NCI-H1417 treated with DMSO at 0.1 percent for 48 hours (cell line): Measurements from ENCODE around the gene TMEM179B.
A peak's percentile ranks its signal among the peaks of the same experiment; 100 is the strongest.
"Not testable (repeated sequence)": the region's sequence is repeated elsewhere in the genome, so short reads cannot be mapped to it uniquely, and the experiment has no call there.

Source experiments
- DNase-seq: peaks from one replicate; lab custom pipeline; 2025; lab: John Stamatoyannopoulos, UW

The TMEM179B gene

GRCh38 chr11:62789576-62789975, 2.4 kb downstream of the TMEM179B start:
- no peak for DNase-seq

DNA sequence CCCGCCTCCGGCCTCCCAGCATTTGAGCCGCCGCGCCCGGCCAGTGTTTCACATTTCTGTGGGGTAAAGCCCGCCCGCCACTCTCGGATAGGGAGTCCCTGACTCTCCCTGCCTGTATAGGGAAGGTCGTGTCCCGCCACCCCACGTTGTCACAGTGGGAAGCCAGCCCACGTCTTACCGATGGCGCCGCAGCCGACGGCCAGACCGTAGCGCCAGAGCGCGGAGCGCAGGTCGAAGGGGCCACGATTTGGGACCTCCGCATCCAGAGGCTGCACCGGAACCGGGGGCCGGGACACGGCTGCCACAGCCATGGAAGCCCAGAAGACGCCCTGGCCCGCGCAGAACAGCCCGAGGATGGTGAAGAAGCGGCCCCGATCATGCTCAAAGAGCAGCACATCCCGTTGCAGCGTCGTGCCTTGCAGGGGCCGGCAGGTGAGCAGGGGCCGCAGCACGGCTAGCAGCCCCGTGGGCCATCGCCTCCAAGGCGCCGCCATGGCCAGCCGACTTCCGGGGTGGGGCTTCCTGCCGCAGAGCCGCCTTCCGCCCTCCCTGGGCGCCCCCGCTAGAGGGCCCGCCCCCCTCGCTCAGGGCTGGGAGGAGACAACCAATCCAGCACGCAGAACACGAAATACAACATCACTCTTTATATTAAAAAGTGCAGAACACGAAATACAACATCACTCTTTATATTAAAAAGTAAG, 4.4 kb downstream of the TMEM179B start, which contains the start of gene TMEM223:
TSS of gene TMEM223 (minus strand) at position 506 of the 701 bp plus-strand sequence. CDS start at position 494, 12 bp downstream.
- DNase-seq = peak; percentile 17

DNA sequence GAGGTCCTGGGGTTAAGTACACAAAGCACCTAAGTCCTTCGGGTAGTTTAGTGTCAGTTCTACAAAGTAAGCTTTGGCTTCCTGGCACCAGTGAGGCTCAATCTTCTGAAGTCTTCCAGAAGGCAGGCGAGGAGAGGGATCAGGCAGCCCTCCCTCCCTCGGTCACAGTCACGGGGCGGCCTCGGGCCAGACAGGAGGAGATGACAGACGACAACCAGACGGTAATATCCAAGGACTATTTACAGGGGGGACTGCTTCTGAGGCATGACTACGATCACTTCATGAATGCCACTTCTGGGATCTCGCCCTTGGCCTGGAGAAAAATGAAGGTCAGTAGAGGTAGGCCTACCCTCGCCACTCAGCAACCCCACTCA, 5.0 kb downstream of the TMEM179B start:
- DNase-seq = no peak

- DNase-seq = no peak
These were observed 7.1 kb downstream of the TMEM179B start for GRCh38 chr11:62794201-62794775.

GRCh38 chr11:62796281-62796680, 9.1 kb downstream of the TMEM179B start:
- no peak for DNase-seq

DNA sequence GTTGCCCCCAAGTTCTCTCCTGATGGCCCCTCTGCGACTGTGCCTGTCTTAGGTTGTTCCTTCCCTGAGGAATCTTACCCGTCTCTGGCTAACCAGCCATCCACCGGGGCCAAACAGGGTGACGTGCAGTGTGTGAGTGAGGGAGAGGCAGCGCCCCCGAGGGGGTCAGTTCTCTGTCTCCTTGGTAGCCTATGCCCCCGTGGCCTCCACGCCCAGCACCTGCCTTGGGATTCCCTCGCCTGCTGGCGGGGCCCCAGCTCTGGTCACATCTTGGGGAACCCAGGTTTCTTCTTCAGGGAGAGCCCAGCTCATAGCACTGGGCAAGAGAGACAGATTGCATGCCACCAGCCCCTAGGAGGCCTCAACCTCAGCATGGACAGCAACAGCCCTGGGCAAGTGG, 12.3 kb downstream of the TMEM179B start:
- DNase-seq = no peak

DNA sequence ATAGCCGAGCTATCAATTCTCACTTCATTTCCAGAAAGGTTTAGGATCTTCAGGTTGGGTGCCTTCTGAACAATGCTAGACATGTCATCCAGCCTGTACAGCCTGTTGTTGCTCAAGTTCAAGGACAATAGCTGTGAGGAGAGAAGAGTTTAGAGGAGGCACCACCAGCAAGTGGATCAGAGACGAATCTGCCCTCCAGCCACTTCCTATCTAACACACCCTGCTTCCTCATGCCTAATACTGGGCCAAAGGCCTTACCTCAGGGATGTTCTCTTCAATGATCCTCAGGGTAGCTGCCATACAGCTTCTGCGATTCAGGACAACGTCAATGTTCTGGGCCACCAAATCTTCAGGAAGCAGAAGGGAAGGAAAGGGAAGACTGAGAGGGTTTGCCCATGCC, 13.9 kb downstream of the TMEM179B start:
- DNase-seq = no peak

GRCh38 chr11:62804310-62805075, 17.3 kb downstream of the TMEM179B start:
- no peak for DNase-seq

DNA sequence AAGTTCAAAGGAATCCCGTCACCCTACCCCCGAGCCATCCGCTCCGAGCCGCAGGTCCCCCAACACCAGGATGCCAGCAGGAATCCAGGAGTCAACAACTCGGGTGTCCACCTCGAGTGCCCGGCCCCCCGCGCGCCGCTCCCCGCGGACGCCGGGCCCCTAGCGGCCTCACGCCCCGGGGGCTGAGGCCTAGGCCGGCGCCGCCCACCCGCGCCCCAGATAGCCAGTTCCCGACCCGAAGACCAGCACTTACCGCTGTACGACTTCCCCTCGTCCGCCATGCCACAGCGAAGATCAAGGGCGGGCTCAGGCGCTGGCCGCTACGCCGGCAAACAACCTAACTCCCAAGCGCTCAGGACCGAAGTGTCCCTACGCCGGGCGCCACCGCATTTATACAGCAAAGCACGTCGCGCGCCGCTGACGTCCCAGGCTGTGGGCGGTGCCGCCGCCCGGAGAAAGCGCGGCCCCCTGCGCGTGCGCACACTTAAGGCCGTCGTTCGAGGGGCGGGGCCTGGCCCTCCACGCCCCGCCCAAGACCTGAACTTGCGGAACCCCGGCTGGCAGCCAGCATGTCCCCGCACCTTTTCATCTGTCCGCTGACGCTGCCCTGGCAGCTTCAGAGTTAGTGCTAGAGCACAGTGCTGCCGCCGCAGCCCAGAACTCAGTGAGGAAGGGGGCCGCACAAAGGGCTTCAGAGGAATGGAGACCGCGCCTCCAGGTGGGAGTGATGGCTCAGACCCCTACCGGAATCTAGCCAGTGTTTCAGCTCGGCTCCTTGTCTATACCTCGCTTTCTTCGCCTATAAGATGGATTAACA, 18.1 kb downstream of the TMEM179B start, which contains the start of gene NXF1:
TSS of gene NXF1 (minus strand) at position 365 of the 817 bp plus-strand sequence. CDS start at position 281, 84 bp downstream.
- DNase-seq = peak; percentile 83

GRCh38 chr11:62805961-62806441, 18.8 kb downstream of the TMEM179B start:
- DNase-seq = no peak

DNA sequence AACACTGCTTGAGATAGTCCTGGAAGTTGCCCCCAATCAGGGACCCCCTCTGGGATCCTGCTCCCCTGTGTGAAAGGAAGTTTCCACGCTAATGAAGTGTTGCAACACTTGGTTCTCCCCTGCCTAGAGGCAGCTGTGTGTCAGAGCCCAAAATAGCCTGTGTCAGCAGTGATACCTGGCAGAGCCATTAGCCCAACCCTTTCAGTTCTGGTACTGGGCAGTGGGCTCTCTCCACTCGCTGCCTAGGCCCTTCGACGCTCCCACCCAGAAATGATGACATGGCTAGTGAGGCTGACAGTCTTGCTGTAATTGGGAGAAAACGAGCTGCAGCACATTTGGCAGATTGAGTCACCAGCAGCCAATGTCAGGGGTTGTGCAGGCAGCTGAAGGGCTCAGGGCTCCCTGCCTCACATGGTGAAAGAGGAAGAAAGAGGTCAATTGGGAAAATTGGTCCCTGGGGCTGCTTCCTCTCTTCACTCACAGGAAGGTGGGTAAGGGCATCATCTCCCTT, 19.5 kb downstream of the TMEM179B start:
- no peak for DNase-seq

GRCh38 chr11:62810748-62811147, 23.5 kb downstream of the TMEM179B start:
- DNase-seq = no peak

DNA sequence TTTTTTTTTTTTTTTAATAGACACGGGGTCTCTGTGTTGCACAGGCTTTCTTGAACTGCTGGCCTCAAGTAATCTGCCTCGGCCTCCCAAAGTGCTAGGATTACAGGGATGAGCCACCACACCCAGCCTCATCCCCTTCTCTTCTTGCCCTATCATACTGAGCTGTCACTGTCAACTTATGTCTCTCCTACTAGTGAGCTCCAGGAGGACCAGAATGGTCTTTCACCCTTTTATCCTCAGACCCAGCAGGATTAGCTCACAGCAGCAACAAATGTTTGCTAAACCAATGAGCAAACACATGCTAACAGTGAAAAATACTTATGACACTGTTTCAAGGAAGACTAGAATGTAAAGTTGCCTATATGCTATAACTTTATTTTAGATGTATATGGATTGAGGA, 24.5 kb downstream of the TMEM179B start:
- DNase-seq = no peak

DNA sequence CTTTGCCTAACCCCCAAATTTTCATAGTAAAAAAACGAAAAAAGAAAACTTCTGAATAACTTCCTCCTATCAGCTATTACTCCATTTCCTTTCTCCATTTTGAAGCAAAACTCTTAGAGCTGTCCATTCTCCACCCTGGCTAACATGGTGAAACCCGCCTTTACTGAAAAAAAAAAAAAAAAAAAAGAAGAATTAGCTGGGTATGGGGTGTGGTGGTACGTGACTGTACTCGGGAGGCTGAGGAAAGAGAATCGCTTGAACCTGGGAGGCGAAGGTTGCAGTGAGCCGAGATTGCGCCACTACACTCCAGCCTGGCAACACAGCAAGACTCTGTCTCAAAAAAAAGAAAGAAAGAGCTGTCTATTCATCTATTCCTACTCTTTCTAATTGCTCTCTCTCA, 29.4 kb downstream of the TMEM179B start:
- DNase-seq = no peak

DNA sequence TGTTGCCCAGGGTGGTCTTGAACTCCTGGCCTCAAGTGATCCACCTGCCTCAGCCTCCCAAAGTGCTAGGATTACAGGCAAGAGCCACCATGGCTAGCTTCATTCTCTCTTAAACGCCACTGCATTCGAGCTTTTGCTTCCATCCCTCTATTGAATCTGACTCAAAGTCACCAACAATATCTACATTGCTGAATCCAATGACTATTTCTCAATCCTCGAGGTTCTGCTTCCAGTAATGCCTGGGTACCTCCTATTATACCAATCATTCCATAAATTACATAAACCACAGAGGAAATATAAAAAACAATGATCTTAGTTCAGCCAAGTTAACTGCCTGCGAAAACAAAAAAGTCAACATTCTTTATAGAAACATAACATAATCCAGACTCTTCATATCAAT, 29.9 kb downstream of the TMEM179B start:
- no peak for DNase-seq

GRCh38 chr11:62823677-62824076, 36.5 kb downstream of the TMEM179B start:
- DNase-seq = no peak

DNA sequence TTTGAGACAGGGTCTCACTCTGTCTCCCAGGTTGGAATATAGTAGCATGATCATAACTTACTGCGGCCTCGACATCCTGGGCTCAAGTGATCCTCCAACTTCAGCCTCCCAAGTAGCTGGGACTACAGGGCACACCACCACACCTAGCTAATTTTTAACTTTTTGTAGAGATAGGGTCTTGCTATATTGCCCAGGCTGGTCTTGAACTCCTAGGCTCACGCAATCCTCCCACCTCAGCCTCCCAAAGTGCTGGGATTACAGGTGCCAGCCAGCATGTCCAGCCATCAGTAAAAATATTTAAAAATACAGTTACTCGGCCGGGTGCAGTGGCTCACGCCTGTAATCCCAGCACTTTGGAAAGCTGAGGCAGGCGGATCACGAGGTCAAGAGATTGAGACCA, 40.9 kb downstream of the TMEM179B start:
- not testable (repeated sequence) for DNase-seq

- DNase-seq = no peak
These were observed 43.8 kb downstream of the TMEM179B start for GRCh38 chr11:62830904-62831519.

GRCh38 chr11:62831520-62832335, 44.5 kb downstream of the TMEM179B start, which contains the start of gene STX5:
TSS of gene STX5 (minus strand) at chr11:62832051. CDS start at chr11:62831243, 808 bp downstream.
- peak; percentile 94 for DNase-seq
